ENCODE results near the gene GRIN2A. TPM values are rescaled to one million over a fixed set of nuclear protein-coding genes. Genes with fewer than 3 reads are reported as not detected.

The GRIN2A gene
- total and polyA plus RNA-seq, 2 donors (not counting 3 experiments of a cell fraction or from before 2014, with no cell fraction given) = not detected

DNA sequence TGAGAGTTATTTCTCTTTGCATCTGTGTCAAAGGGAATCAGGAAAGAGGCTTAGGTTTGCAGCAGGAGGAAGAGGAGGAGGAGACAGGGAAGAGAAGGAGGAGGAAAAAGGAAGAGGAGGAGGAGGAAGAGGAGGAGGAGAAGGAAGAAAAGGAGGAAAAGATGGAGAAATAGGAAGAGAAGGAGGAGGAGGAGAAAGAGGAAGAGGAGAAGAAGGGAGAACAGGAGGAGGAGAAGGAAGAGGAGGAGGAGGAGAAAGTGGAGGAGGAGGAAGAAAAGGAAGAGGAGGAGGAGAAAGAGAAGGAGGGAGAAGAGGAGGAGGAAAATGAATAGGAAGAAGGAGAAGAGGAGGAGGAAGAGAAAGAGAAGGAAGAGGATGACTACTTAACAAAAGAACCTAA, 459.1 kb downstream of the GRIN2A start:
- no peaks in the 10 kb centered on the region for H3K36me3 ChIP-seq (ENCODE audit: control insufficient read depth in 2 of 2, extremely low read depth in 1 of 2, insufficient read depth in 2 of 2, low read length in 2 of 2)
- no peaks in the 10 kb centered on the region for H3K9me1 ChIP-seq (replicated peaks; ENCODE audit: control insufficient read depth, extremely low read depth, insufficient read depth, low read length)
- DNase-seq (ENCODE audit: low read depth, low spot score) = no peak
- no peaks in the 10 kb centered on the region for H3K27me3 ChIP-seq (ENCODE audit: control insufficient read depth in 2 of 2, insufficient read depth in 2 of 2, low read length in 2 of 2)
- no peak overlapping the region for H3K27ac ChIP-seq (ENCODE audit: insufficient read depth, low read depth, low read length)
- FAIRE-seq = no peak
- dilution Hi-C loops (cut with MboI; ENCODE audit: extremely low pct_ligation_motif_present, low sequenced_read_pairs) (no loop called here), intact Hi-C loops (cut with micrococcal nuclease) (no loop called here)
- no peaks in the 10 kb centered on the region for H3K79me2 ChIP-seq (ENCODE audit: control insufficient read depth, insufficient read depth, low read length)
- H3K9ac ChIP-seq (replicated peaks; ENCODE audit: extremely low read depth, insufficient read depth, low read length) = no peak overlapping the region
- no peak overlapping the region for H2AFZ ChIP-seq (ENCODE audit: low read depth, low read length)
- POLR2A ChIA-PET = no interaction called here
- no peak overlapping the region for H3K4me3 ChIP-seq (replicated peaks in 1 of 3; ENCODE audit: insufficient read depth in 1 of 3, low read depth in 1 of 3, low read length in 3 of 3)
- no peak overlapping the region for H3K4me2 ChIP-seq (ENCODE audit: insufficient read depth, low read length)
- TF ChIP-seq, protein P1, sequence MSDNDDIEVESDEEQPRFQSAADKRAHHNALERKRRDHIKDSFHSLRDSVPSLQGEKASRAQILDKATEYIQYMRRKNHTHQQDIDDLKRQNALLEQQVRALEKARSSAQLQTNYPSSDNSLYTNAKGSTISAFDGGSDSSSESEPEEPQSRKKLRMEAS (IDR thresholded peaks at IDR 0.05; ENCODE audit: insufficient read depth, insufficient read length) = no peak
- no peak for TF ChIP-seq FOS (IDR thresholded peaks at IDR 0.05; ENCODE audit: borderline replicate concordance, insufficient read depth, low read length)
- BruUV-seq (replicated peaks) = no TSS peak
- no peaks in the 10 kb centered on the region for H3K4me1 ChIP-seq (ENCODE audit: control insufficient read depth, extremely low read depth, insufficient read depth, low read length)
- H4K20me1 ChIP-seq (replicated peaks; ENCODE audit: control insufficient read depth, extremely low read depth, insufficient read depth, low read length) = no peaks in the 10 kb centered on the region
- CTCF ChIA-PET = no interaction called here
- no peaks in the 10 kb centered on the region for H3K9me3 ChIP-seq (replicated peaks; ENCODE audit: control insufficient read depth, insufficient read depth, low read length)

GRCh38 chr16:9713907-9714306, 468.3 kb downstream of the GRIN2A start:
- H3K4me1 ChIP-seq (ENCODE audit: control insufficient read depth, extremely low read depth, insufficient read depth, low read length) = no peaks in the 10 kb centered on the region
- dilution Hi-C loops (cut with MboI; ENCODE audit: extremely low pct_ligation_motif_present, low sequenced_read_pairs) (no loop called here), intact Hi-C loops (cut with micrococcal nuclease) (no loop called here)
- no TSS peak for BruUV-seq (replicated peaks)
- TF ChIP-seq EZH2 (IDR thresholded peaks at IDR 0.05; ENCODE audit: borderline replicate concordance, low read depth, low read length, severe bottlenecking) (no peak), MYC (IDR thresholded peaks at IDR 0.05; ENCODE audit: low read depth, low read length) (no peak), POLR2A (IDR thresholded peaks at IDR 0.05; ENCODE audit: low read depth, low read length) (no peak), GATA2 (IDR thresholded peaks at IDR 0.05; ENCODE audit: insufficient read depth, insufficient read length, low read depth, low read length) (no peak), JUN (IDR thresholded peaks at IDR 0.05; ENCODE audit: borderline replicate concordance, insufficient read depth, insufficient read length, low read depth) (no peak), POLR2AphosphoS5 (IDR thresholded peaks at IDR 0.05; ENCODE audit: insufficient read depth, low read depth, low read length) (no peak), CTCF (IDR thresholded peaks at IDR 0.05; ENCODE audit: extremely low read depth in 1 of 2, insufficient read depth in 1 of 2, low read depth in 1 of 2, low read length in 2 of 2) (no peak), FOS (IDR thresholded peaks at IDR 0.05; ENCODE audit: borderline replicate concordance, insufficient read depth, low read length) (no peak)
- TF ChIP-seq, protein P1 (IDR thresholded peaks at IDR 0.05; ENCODE audit: insufficient read depth, insufficient read length) = no peak
- no peak overlapping the region for H2AFZ ChIP-seq (ENCODE audit: low read depth, low read length)
- no peak overlapping the region for H3K4me3 ChIP-seq (replicated peaks in 1 of 3; ENCODE audit: insufficient read depth in 1 of 3, low read depth in 1 of 3, low read length in 3 of 3)
- no peak overlapping the region for H3K9ac ChIP-seq (replicated peaks; ENCODE audit: extremely low read depth, insufficient read depth, low read length)
- H3K9me1 ChIP-seq (replicated peaks; ENCODE audit: control insufficient read depth, extremely low read depth, insufficient read depth, low read length) = no peaks in the 10 kb centered on the region
- no peaks in the 10 kb centered on the region for H3K9me3 ChIP-seq (replicated peaks; ENCODE audit: control insufficient read depth, insufficient read depth, low read length)
- DNase-seq (ENCODE audit: low read depth, low spot score) (no peak), FAIRE-seq (no peak)
- ChIA-PET POLR2A (no interaction called here), CTCF (no interaction called here)
- H3K4me2 ChIP-seq (ENCODE audit: insufficient read depth, low read length) = no peak overlapping the region
- no peaks in the 10 kb centered on the region for H3K36me3 ChIP-seq (ENCODE audit: control insufficient read depth in 2 of 2, extremely low read depth in 1 of 2, insufficient read depth in 2 of 2, low read length in 2 of 2)
- no peaks in the 10 kb centered on the region for H3K27me3 ChIP-seq (ENCODE audit: control insufficient read depth in 2 of 2, insufficient read depth in 2 of 2, low read length in 2 of 2)
- no peaks in the 10 kb centered on the region for H3K79me2 ChIP-seq (ENCODE audit: control insufficient read depth, insufficient read depth, low read length)
- no peaks in the 10 kb centered on the region for H4K20me1 ChIP-seq (replicated peaks; ENCODE audit: control insufficient read depth, extremely low read depth, insufficient read depth, low read length)
- no peak overlapping the region for H3K27ac ChIP-seq (ENCODE audit: insufficient read depth, low read depth, low read length)
